GM19099 (cell line): Measurements from ENCODE around the gene ABCA4.

Source experiments
- POLR2A ChIP-seq: IDR thresholded peaks from 3 replicates; pipeline ENCODE4 v1.6.1; 2011; ENCODE audit warnings: low read depth; ENCODE audit not compliant: insufficient read length; ENCODE audit errors: extremely low read depth

Gene ABCA4

GRCh38 chr1:94079080-94079940, 41.6 kb downstream of the ABCA4 start:
- no peak for TF ChIP-seq POLR2A

- TF ChIP-seq POLR2A, result no peak
Observed at GRCh38 chr1:94072840-94073522, 48.0 kb downstream of the ABCA4 start.

DNA sequence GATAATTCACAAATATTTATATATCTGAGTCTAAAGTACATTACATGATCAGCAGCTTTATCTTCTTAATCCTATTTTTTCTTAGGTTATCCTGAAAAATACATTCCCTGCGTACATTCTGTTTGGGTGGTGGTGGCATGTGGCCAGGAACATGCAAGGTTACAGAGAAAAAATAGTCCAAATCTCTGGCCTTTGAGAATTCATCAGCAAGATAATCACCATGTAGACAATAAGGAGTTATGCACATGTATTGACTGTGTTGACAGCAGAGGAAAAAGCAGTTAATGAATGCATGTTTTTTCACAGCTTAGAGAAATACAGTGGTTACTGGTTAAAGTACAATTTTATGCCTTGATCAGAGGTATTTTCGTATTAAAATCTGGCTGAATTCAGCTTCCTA, 49.0 kb downstream of the ABCA4 start:
- TF ChIP-seq POLR2A, result no peak

DNA sequence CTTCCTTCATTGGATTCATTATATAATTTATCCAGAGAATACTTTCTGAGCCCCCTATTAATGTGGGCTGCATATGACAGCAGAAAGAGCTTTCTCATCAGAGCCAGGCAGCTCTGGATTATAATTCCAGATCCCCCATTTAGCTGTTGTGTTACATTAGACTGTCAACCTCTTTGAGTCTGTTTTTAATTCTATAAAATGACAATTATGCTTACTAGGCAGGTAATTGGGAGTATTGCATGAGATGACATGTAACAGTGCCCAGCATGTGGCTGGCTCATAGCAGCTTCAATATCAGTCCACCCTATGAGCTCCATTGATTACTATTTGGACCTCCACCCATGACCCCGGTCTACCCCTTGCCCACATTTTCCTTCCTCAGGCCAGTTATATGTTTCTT, 49.6 kb downstream of the ABCA4 start:
- no peak for TF ChIP-seq POLR2A

DNA sequence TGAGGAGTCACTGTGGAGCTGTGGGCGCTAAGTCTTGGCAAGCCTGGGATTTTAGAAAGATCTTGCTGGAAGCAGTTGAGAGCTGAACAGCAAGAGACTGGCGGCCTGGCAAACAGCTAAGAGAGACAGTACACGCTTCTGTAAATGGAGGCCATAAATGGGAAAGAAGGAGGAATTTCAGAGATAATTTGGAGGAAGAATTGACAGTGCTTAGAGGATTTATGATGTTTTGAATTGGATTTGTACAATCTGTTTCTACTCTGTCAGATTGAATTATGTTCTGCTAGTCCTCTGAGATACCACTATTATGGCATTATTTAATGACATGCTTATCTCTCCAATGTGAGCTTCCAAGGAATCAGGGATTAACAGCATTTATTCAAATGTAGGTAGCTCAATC, 50.1 kb downstream of the ABCA4 start:
- no peak for TF ChIP-seq POLR2A

- TF ChIP-seq POLR2A, result no peak
Observed at GRCh38 chr1:94069919-94070285, 51.0 kb downstream of the ABCA4 start.

DNA sequence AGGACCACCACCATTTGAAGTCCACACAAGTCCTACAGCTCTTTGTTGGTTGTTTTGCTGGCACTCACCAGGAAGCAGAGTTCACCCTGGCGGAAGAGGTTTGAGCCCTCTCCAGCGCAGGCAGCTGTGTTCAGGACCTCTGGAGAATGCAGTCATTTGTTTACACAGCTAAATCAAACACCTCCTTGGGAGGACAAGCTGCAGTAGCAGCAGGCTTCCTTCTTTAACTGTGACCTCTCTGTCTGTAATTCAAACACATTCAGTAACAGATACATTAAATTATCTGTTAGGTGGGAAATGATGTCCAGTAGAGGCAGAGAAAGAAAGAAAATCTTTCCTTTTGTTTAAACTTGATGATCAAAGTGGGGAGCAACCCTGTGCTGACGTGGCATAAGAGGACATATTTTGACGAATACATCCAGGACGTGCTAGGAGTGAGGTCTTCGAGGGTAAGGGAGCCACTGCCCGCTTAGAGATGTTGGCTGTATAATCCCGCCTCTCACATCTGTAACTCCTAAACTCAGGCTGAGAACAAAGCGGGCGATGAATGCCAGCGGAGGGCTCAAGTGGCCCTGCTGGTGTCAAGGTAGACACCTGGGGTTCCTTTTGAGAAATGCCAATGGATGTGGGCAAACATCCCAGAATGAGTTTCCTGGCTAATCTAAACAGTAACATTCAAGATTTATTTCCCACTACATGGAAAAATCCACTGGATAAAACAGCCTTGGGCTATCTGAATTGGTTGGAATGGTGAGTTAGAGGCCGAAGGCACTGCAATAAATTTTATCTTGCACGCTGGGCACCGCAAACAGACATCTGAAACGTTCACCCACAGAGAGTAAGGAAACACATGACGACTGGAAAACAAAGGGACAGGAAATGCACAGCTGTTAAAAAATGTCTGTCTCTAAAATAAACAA, 51.7 kb downstream of the ABCA4 start:
- TF ChIP-seq POLR2A, result no peak

DNA sequence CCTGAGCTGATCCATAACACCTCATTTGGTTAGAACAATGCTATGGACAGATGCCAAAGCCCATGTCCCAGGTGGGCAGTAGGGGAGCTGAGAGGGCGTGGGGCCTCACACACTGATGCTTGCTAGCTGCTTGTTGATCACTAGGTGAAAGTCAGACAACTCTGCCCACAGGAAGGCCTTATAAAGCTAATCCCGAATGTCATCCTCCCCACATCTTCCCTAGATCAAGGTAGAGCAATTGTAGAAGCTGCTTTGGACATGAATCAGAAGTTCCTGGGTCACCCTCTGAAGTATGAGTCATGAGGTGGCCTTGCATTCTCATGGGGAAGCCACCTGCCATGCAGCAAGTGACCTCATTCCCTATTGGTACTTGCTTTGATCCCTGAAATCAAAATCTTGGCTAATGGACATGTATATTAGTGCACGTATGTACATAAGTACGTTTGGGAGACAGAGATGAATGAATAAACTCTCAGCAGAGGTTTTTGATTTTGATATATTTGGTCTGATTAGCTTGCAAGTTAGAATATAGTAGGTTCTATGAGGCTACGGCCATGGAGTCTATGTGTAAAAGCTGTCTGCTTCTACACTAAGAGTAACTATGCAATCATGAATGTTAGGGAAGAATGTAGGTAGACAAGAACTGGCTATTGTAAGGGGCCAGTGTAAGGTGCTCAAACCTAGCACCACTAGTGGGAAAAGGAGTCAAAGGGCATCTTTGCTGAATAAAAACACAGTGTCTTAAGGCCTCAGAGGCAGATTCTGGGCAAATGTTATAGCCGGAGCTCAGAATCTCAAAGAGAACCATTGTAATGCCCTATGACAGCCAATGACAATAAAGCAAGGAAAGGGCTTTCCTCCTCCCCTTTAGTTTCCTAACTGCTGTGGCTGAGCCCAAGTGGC, 52.6 kb downstream of the ABCA4 start:
- TF ChIP-seq POLR2A, result no peak

GRCh38 chr1:94067196-94067595, 53.8 kb downstream of the ABCA4 start:
- no peak for TF ChIP-seq POLR2A

GRCh38 chr1:94063379-94063778, 57.6 kb downstream of the ABCA4 start:
- TF ChIP-seq POLR2A, result no peak

DNA sequence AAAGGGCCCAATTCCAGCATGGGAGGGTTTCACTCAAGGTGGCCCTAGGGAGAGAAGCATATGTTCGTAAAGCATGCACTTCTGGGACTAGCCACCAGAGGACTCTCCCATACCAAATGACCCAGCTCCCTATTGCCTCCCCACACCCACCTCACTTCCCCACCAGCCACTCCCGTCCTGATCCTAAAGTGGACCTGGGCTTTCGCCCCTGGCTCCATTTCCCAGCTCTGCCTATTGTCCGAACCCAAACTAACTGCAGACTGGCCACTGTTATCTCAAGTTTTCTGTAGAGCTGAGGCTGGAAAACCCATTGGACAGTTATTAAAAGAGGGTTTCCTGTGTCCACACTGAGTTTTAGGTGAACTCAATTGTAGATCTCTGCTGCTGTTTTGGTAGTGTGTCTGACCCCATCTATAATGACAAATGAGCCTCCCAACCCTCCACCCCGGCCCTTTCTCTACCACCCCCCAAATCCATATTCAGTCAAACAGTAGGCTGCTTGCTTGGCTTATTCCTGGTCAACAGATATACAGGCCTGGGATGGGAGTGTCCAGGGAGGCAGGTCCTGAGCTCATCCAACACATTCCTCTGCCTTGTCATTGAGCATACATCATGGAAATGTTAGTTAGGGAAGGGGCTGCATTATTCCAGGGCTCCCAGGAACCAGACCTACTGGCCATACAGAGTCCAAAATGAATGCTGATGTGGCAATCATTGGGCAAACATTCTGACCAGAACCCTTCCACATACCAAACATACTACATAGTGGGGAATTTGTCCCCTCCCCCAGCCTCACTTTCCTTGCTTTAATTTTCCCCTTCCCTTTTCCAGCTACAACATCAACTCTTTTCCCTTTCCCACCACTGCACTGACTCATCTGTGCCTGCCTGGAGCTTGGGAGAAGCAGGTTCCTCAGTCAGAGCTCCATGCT, 59.2 kb downstream of the ABCA4 start:
- TF ChIP-seq POLR2A, result no peak

DNA sequence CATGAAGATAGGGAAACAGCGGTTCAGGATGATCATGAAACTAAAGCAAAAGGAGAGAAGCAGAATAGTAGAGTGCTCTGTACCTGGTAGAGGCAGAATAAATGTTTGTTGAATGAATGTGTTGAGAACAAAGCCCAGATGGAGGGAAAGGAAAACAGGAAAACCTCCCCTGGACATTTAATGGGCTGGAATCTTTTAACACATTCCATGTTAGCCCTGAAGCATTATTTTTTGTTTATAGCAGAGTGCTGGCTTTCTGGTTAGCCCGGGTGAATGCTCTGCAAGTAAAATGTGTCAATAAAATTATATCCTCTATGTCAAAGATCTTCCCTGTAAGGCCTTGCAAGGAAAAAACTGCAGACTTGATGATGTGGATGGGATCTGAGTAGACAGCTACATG, 60.2 kb downstream of the ABCA4 start:
- TF ChIP-seq POLR2A, result no peak

- TF ChIP-seq POLR2A, result no peak
Observed at GRCh38 chr1:94058766-94059165, 62.2 kb downstream of the ABCA4 start.

- TF ChIP-seq POLR2A, result no peak
Observed at GRCh38 chr1:94056996-94057395, 64.0 kb downstream of the ABCA4 start.

DNA sequence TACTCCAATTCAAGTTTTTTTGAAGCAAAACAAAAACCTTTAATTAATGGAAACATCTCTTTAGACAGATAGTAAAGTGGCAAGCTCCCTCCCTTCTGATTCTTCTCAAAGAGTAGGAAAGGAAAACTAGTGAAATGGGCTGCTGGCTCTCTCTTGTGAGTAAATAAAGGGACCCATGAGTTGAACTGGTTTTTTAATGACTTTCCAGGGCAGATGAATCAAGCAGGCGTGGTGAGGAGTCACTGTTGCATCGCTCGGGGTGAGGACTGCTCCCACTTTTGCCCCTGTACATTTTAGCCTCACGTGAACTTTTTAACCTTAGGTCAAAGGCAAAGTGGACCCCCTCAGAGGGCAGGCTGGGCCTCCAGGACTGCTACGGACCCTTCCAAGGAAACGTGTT, 64.8 kb downstream of the ABCA4 start:
- no peak for TF ChIP-seq POLR2A
